ENCODE measurements around the gene IGDCC3.

Gene IGDCC3

GRCh38 chr15:65311760-65312159, 66.0 kb downstream of the IGDCC3 start:
- no peak overlapping the region for H3K27ac Mint-ChIP-seq
- intact Hi-C loops (cut with micrococcal nuclease) = no loop called here
- H3K9me3 Mint-ChIP-seq = no peaks in the 10 kb centered on the region
- no peaks in the 10 kb centered on the region for H3K36me3 Mint-ChIP-seq (ENCODE audit: low read depth)
- no peak overlapping the region for H3K4me3 Mint-ChIP-seq
- H3K27me3 Mint-ChIP-seq = peaks cover 14% of the 10 kb centered on the region
- H3K4me1 Mint-ChIP-seq (ENCODE audit: low read depth) = no peaks in the 10 kb centered on the region

GRCh38 chr15:65310431-65311137, 67.2 kb downstream of the IGDCC3 start:
- Mint-ChIP-seq H3K9me3 (no peaks in the 10 kb centered on the region), H3K4me3 (no peak overlapping the region), H3K27ac (no peak overlapping the region), H3K36me3 (ENCODE audit: low read depth) (no peaks in the 10 kb centered on the region), H3K4me1 (ENCODE audit: low read depth) (no peaks in the 10 kb centered on the region), H3K27me3 (peaks cover 14% of the 10 kb centered on the region)
- intact Hi-C loops (cut with micrococcal nuclease) = no loop called here

- Mint-ChIP-seq H3K27ac (no peak overlapping the region), H3K36me3 (ENCODE audit: low read depth) (no peaks in the 10 kb centered on the region), H3K9me3 (no peaks in the 10 kb centered on the region), H3K4me3 (no peak overlapping the region), H3K4me1 (ENCODE audit: low read depth) (no peaks in the 10 kb centered on the region), H3K27me3 (peaks cover 11% of the 10 kb centered on the region)
- intact Hi-C loops (cut with micrococcal nuclease) = no loop called here
Measured at GRCh38 chr15:65309882-65310418, 67.9 kb downstream of the IGDCC3 start.

GRCh38 chr15:65307978-65308377, 69.8 kb downstream of the IGDCC3 start:
- Mint-ChIP-seq H3K27ac (no peak overlapping the region), H3K4me3 (no peak overlapping the region), H3K36me3 (ENCODE audit: low read depth) (no peaks in the 10 kb centered on the region), H3K9me3 (no peaks in the 10 kb centered on the region), H3K4me1 (ENCODE audit: low read depth) (peaks cover 10% of the 10 kb centered on the region), H3K27me3 (peaks cover 3% of the 10 kb centered on the region)
- intact Hi-C loops (cut with micrococcal nuclease) = no loop called here

- Mint-ChIP-seq H3K4me1 (ENCODE audit: low read depth) (peaks cover 10% of the 10 kb centered on the region), H3K36me3 (ENCODE audit: low read depth) (no peaks in the 10 kb centered on the region), H3K9me3 (no peaks in the 10 kb centered on the region), H3K27me3 (no peaks in the 10 kb centered on the region), H3K4me3 (no peak overlapping the region), H3K27ac (no peak overlapping the region)
- intact Hi-C loops (cut with micrococcal nuclease) = no loop called here
Measured at GRCh38 chr15:65306551-65306950, 71.3 kb downstream of the IGDCC3 start.

- Mint-ChIP-seq H3K27me3 (no peaks in the 10 kb centered on the region), H3K4me3 (no peak overlapping the region), H3K36me3 (ENCODE audit: low read depth) (no peaks in the 10 kb centered on the region), H3K4me1 (ENCODE audit: low read depth) (peaks cover 10% of the 10 kb centered on the region), H3K9me3 (no peaks in the 10 kb centered on the region), H3K27ac (no peak overlapping the region)
- intact Hi-C loops (cut with micrococcal nuclease) = loop anchor here (2.0 kb wide), 1 partner anchor 121 kb away; the partner anchor contains the start of gene CLPX
Measured at GRCh38 chr15:65305776-65306175, 72.0 kb downstream of the IGDCC3 start.

- intact Hi-C loops (cut with micrococcal nuclease) = loop anchor here (2.0 kb wide), 1 partner anchor 120 kb away; the partner anchor contains the start of gene CLPX
- Mint-ChIP-seq H3K9me3 (no peaks in the 10 kb centered on the region), H3K4me1 (ENCODE audit: low read depth) (peaks cover 10% of the 10 kb centered on the region), H3K36me3 (ENCODE audit: low read depth) (no peaks in the 10 kb centered on the region), H3K27me3 (no peaks in the 10 kb centered on the region), H3K27ac (peak overlapping the region; percentile 98), H3K4me3 (peak overlapping the region; percentile 9)
Measured at GRCh38 chr15:65305150-65305758, 72.5 kb downstream of the IGDCC3 start.

GRCh38 chr15:65304381-65305149, 73.2 kb downstream of the IGDCC3 start, which contains the start of gene RNU5B-1:
RNU5B-1 (plus strand) TSS chr15:65304677.
- intact Hi-C loops (cut with micrococcal nuclease) = loop anchor here (1.0 to 2.0 kb wide), 2 partner anchors 8 to 120 kb away; partner anchors contain the start of genes CLPX and RNU5A-1
- H3K4me1 Mint-ChIP-seq (ENCODE audit: low read depth) = peaks cover 10% of the 10 kb centered on the region
- H3K27ac Mint-ChIP-seq = peak within 1 kb of the TSS; percentile 98
- peak within 1 kb of the TSS; percentile 81 for H3K4me3 Mint-ChIP-seq
- H3K36me3 Mint-ChIP-seq (ENCODE audit: low read depth) = no peaks in the 10 kb centered on the region
- no peaks in the 10 kb centered on the region for H3K9me3 Mint-ChIP-seq
- no peaks in the 10 kb centered on the region for H3K27me3 Mint-ChIP-seq

GRCh38 chr15:65303687-65304380, 74.0 kb downstream of the IGDCC3 start:
- no peaks in the 10 kb centered on the region for H3K27me3 Mint-ChIP-seq
- intact Hi-C loops (cut with micrococcal nuclease) = loop anchor here (1.0 to 2.0 kb wide), 2 partner anchors 8 to 119 kb away; partner anchors contain the start of genes CLPX and RNU5A-1
- peak overlapping the region; percentile 98 for H3K27ac Mint-ChIP-seq
- H3K4me1 Mint-ChIP-seq (ENCODE audit: low read depth) = peaks cover 10% of the 10 kb centered on the region
- H3K4me3 Mint-ChIP-seq = peak overlapping the region; percentile 81
- H3K36me3 Mint-ChIP-seq (ENCODE audit: low read depth) = no peaks in the 10 kb centered on the region
- no peaks in the 10 kb centered on the region for H3K9me3 Mint-ChIP-seq

- intact Hi-C loops (cut with micrococcal nuclease) = no loop called here
- peaks cover 20% of the 10 kb centered on the region for H3K4me1 Mint-ChIP-seq (ENCODE audit: low read depth)
- H3K27me3 Mint-ChIP-seq = no peaks in the 10 kb centered on the region
- no peaks in the 10 kb centered on the region for H3K36me3 Mint-ChIP-seq (ENCODE audit: low read depth)
- H3K9me3 Mint-ChIP-seq = no peaks in the 10 kb centered on the region
- no peak overlapping the region for H3K4me3 Mint-ChIP-seq
- no peak overlapping the region for H3K27ac Mint-ChIP-seq
Measured at GRCh38 chr15:65302061-65302460, 75.7 kb downstream of the IGDCC3 start.

- no peak overlapping the region for H3K27ac Mint-ChIP-seq
- H3K4me3 Mint-ChIP-seq = no peak overlapping the region
- H3K9me3 Mint-ChIP-seq = no peaks in the 10 kb centered on the region
- intact Hi-C loops (cut with micrococcal nuclease) = no loop called here
- no peaks in the 10 kb centered on the region for H3K36me3 Mint-ChIP-seq (ENCODE audit: low read depth)
- no peaks in the 10 kb centered on the region for H3K27me3 Mint-ChIP-seq
- peaks cover 20% of the 10 kb centered on the region for H3K4me1 Mint-ChIP-seq (ENCODE audit: low read depth)
Measured at GRCh38 chr15:65300924-65301441, 76.8 kb downstream of the IGDCC3 start.

- H3K4me1 Mint-ChIP-seq (ENCODE audit: low read depth) = peaks cover 15% of the 10 kb centered on the region
- no peaks in the 10 kb centered on the region for H3K36me3 Mint-ChIP-seq (ENCODE audit: low read depth)
- H3K4me3 Mint-ChIP-seq = no peak overlapping the region
- no peaks in the 10 kb centered on the region for H3K27me3 Mint-ChIP-seq
- H3K9me3 Mint-ChIP-seq = no peaks in the 10 kb centered on the region
- intact Hi-C loops (cut with micrococcal nuclease) = loop anchor here (10.0 kb wide), 1 partner anchor 244 kb away; no protein-coding TSS in a partner anchor
- H3K27ac Mint-ChIP-seq = no peak overlapping the region
Measured at GRCh38 chr15:65298731-65299130, 79.1 kb downstream of the IGDCC3 start.

- intact Hi-C loops (cut with micrococcal nuclease) = loop anchor here (10.0 kb wide), 1 partner anchor 238 kb away; no protein-coding TSS in a partner anchor
- Mint-ChIP-seq H3K9me3 (no peaks in the 10 kb centered on the region), H3K4me3 (no peak overlapping the region), H3K4me1 (ENCODE audit: low read depth) (peaks cover 11% of the 10 kb centered on the region), H3K27ac (no peak overlapping the region), H3K36me3 (ENCODE audit: low read depth) (no peaks in the 10 kb centered on the region), H3K27me3 (no peaks in the 10 kb centered on the region)
Measured at GRCh38 chr15:65292938-65293518, 84.8 kb downstream of the IGDCC3 start.

All from dendritic cell treated with granulocyte-macrophage colony-stimulating factor and Interleukin-4, amounts not matched to agents 40 ng/mL and 50 ng/mL, for 4 days (primary cell).